Measurements from ENCODE around the gene SEL1L.
"Not testable (repeated sequence)": the region's sequence is repeated elsewhere in the genome, so short reads cannot be mapped to it uniquely, and the experiment has no call there.

The SEL1L gene

DNA sequence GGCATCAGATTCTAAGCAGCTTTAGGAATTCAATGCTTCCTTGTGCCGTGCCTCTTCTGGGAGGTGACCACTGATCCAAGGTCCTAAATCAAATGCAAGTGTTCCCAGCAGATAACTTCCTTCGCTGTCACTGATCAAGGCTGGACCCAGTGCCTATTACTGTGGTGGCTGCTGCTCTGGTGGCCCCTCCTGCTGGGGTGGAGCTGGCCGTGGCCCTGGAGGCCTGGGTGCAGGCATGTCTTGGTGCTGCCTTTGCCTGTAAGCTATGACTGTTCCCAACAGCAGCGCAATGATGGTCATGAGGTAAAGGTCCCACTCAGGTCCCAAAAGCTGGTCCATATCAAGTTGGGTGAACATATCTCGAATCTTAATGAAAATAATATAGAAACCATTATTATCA lies 56.8 kb downstream of the SEL1L start:
- no peak for TF ChIP-seq CTCF (IDR thresholded peaks at IDR 0.05; ENCODE audit: control insufficient read depth, extremely low read depth, insufficient read depth)

DNA sequence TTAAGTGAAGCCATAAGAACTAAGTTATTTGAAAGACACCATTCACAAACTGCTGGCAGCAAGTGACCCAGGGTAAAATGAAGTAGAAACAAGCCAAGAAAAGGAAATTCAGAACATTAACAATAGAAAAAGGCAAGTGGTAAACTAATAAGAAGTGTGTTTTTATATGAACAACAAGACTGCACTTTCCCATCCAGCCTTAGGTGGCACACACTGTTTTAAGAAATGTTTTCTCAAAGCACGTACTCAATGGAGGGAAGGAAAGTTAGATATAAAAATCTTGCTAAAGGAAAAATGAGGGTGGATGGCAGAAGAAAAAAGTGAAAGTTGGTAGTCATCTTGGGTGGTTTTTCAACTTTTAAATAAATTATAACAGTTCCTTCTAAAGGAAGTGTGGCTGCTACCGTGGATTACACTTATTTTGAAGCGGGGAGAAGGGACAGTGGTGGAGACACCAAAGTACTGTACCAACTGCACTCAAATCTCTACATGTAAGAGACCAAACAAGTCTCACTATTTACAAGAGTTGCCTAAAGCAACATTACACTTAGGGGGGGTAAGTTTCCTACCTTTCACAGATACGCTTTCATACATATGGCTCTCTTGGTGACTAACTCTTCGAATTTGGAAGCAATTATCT lies 58.8 kb downstream of the SEL1L start:
- DNase-seq (ENCODE audit: low read depth), result no peak
- no peak overlapping the region for H3K4me3 ChIP-seq (ENCODE audit: low read depth, low read length)
- TF ChIP-seq CTCF (IDR thresholded peaks at IDR 0.05; ENCODE audit: control insufficient read depth, extremely low read depth, insufficient read depth), result no peak

More for the DNA sequence above, 56.8 kb downstream of the SEL1L start:
- H3K4me3 ChIP-seq (ENCODE audit: low read depth, low read length), result no peak overlapping the region
- DNase-seq (ENCODE audit: low read depth), result no peak

GRCh38 chr14:81474148-81474492 lies 59.5 kb downstream of the SEL1L start:
- no peak overlapping the region for H3K4me3 ChIP-seq (ENCODE audit: low read depth, low read length)
- DNase-seq (ENCODE audit: low read depth), result no peak
- no peak for TF ChIP-seq CTCF (IDR thresholded peaks at IDR 0.05; ENCODE audit: control insufficient read depth, extremely low read depth, insufficient read depth)

DNA sequence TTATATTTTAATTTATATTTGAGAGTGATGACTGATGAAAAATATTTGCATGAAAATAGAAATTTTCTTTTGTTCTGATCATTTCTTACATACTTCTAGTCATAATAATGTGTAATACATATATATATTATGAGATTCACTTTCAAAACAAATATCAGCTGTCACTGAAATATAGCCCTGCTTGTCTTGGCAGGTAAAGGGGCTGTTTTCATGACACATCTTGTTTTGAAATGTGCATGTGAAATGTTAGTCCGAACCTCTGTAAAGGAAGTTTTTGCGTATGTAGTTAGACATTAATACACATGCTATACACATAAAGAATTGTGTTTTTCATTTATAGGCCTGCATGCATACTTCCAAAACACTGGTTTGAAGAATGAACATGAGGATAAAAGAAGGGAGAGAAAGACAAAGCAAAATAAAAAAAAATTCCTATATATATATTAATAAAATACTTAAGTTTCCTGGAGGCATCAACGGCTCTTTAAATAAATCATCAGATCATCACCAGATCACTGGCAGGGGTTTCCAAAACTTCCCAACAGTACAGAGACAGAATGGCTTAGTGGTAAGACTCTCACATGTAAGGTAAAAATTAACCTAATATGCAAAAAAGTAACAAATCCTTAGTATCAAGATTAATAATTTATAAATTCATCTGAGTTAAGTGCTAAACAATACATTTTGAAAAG lies 60.1 kb downstream of the SEL1L start:
- H3K4me3 ChIP-seq (ENCODE audit: low read depth, low read length), result no peak overlapping the region
- no peak for TF ChIP-seq CTCF (IDR thresholded peaks at IDR 0.05; ENCODE audit: control insufficient read depth, extremely low read depth, insufficient read depth)
- no peak for DNase-seq (ENCODE audit: low read depth)

DNA sequence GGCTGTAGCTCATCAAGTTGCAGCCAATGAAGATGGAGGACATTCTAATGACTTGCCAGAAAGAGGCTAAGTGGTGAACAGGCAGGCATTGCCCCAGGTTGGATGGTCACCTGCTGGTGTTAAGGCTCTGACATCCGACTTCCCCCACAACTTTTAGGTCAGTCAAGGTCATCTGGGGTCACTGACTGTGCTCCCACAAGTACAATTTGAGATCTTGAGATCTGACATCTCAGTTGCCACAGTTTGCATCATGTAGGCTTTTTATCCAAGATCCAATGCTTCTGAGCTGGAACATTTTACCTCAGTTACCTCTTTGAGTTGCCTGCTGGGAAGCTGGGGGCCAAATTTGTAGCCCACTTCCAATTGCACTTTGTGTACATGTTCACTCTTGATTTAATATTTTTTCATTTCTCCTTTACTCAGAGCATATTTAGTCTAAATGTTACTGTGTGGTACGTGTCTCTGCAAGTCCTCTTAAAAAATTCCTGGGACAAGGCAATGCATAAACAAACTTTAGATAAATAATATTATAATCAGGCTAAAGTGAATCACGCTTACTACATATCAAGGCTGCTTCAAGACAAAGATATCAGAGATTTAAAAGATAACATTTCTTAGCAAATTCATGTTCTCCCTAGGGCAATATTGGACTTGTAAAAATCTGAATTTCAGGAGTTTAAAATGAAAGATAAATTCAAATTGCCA lies 61.4 kb downstream of the SEL1L start:
- DNase-seq (ENCODE audit: low read depth), result no peak
- H3K4me3 ChIP-seq (ENCODE audit: low read depth, low read length), result no peak overlapping the region
- no peak for TF ChIP-seq CTCF (IDR thresholded peaks at IDR 0.05; ENCODE audit: control insufficient read depth, extremely low read depth, insufficient read depth)

GRCh38 chr14:81471062-81471461 lies 62.6 kb downstream of the SEL1L start:
- no peak overlapping the region for H3K4me3 ChIP-seq (ENCODE audit: low read depth, low read length)
- TF ChIP-seq CTCF (IDR thresholded peaks at IDR 0.05; ENCODE audit: control insufficient read depth, extremely low read depth, insufficient read depth), result no peak
- no peak for DNase-seq (ENCODE audit: low read depth)

DNA sequence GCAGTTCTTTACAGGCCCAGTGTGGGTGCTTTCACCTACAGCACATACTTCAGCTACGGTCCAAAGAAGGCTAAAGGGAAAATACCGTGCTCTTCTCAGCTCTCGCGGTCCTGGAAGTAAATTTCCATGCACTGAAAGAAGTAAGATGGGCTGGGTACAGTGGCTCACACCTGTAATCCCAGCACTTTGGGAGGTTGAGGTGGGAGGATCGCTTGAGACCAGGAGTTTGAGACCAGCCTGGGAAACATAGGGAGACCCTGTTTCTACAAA lies 63.2 kb downstream of the SEL1L start:
- not testable (repeated sequence) for DNase-seq (ENCODE audit: low read depth); H3K4me3 ChIP-seq (ENCODE audit: low read depth, low read length)

Measured in LNCaP clone FGC (cell line).